CD14-positive monocyte (primary cell): ENCODE results near the gene RPS8. TPM values are rescaled to one million over a fixed set of nuclear protein-coding genes. Genes with fewer than 3 reads are reported as not detected.
"Not testable (repeated sequence)": the region's sequence is repeated elsewhere in the genome, so short reads cannot be mapped to it uniquely, and the experiment has no call there.

Experiments
- DNase-seq, 3 donors: peaks; one replicate each; pipeline ENCODE4 v3.0.0-alpha.2; 2011 to 2022
- H2AFZ ChIP-seq: 2 replicates; pipeline ENCODE4 v1.6.0; 2012; ENCODE audit warnings: mild to moderate bottlenecking, low read depth, low read length, inconsistent platforms; ENCODE audit not compliant: insufficient read depth, poor library complexity, severe bottlenecking
- H3K27ac ChIP-seq, 2 donors: 1 replicate in 1 of 2; 2 replicates in 1 of 2; pipeline ENCODE4 v1.5.1; 2012 to 2013; ENCODE audit warnings: low read length in 2 of 2, control low read depth in 1 of 2, inconsistent platforms in 1 of 2, low read depth in 1 of 2, mild to moderate bottlenecking in 1 of 2
- H3K27me3 ChIP-seq, 2 donors: one replicate each; pipeline versions ENCODE4 v1.6.0 to v1.6.1; 2011 to 2013; ENCODE audit warnings: low read length in 2 of 2; ENCODE audit not compliant: control insufficient read depth in 2 of 2, insufficient read depth in 2 of 2
- H3K36me3 ChIP-seq, 2 donors: replicated peaks in 1 of 2; 1 replicate in 1 of 2; 2 replicates in 1 of 2; pipeline versions ENCODE4 v1.5.1 to v1.6.1; 2012 to 2013; ENCODE audit warnings: low read length in 2 of 2, control low read depth in 1 of 2, inconsistent platforms in 1 of 2, mild to moderate bottlenecking in 1 of 2; ENCODE audit not compliant: insufficient read depth in 2 of 2, control insufficient read depth in 1 of 2
- H3K4me1 ChIP-seq, 2 donors: 1 replicate in 1 of 2; 2 replicates in 1 of 2; pipeline versions ENCODE4 v1.5.1 to v1.6.1; 2012 to 2013; ENCODE audit warnings: low read length in 2 of 2, control low read depth in 1 of 2, inconsistent platforms in 1 of 2, mild to moderate bottlenecking in 1 of 2, moderate library complexity in 1 of 2; ENCODE audit not compliant: insufficient read depth in 2 of 2, control insufficient read depth in 1 of 2
- H3K4me2 ChIP-seq: replicated peaks from 2 replicates; pipeline ENCODE3; 2012; ENCODE audit warnings: low read length, moderate library complexity, mild to moderate bottlenecking; ENCODE audit not compliant: poor library complexity, severe bottlenecking; ENCODE audit errors: extremely low read depth
- H3K4me3 ChIP-seq, 3 experiments: fragments of 200-600 bp in 1 of 3; sonication (generic) in 1 of 3; replicated peaks in 1 of 3; 1 replicate in 2 of 3; 2 replicates in 1 of 3; pipeline ENCODE4 v1.5.1; 2011 to 2013; ENCODE audit warnings: low read length in 3 of 3, mild to moderate bottlenecking in 3 of 3, control low read depth in 2 of 3, low read depth in 2 of 3, inconsistent platforms in 1 of 3, moderate library complexity in 1 of 3
- H3K79me2 ChIP-seq: 2 replicates; pipeline ENCODE4 v1.6.0; 2012; ENCODE audit warnings: mild to moderate bottlenecking, control low read depth, inconsistent platforms, low read length, moderate library complexity; ENCODE audit not compliant: insufficient read depth
- H3K9ac ChIP-seq: 2 replicates; pipeline ENCODE4 v1.6.0; 2017; ENCODE audit warnings: low read length, mild to moderate bottlenecking; ENCODE audit not compliant: insufficient read depth, poor library complexity, severe bottlenecking
- H3K9me3 ChIP-seq, 2 donors: replicated peaks in 1 of 2; 1 replicate in 1 of 2; 2 replicates in 1 of 2; pipeline versions ENCODE4 v1.5.1 to v1.6.1; 2012 to 2013; ENCODE audit warnings: low read length in 2 of 2, control low read depth in 1 of 2; ENCODE audit not compliant: control insufficient read depth in 1 of 2, insufficient read depth in 1 of 2
- H4K20me1 ChIP-seq: 2 replicates; pipeline ENCODE4 v1.6.0; 2012; ENCODE audit warnings: mild to moderate bottlenecking, low read length, control low read depth, moderate library complexity; ENCODE audit not compliant: insufficient read depth
- H3K27ac Mint-ChIP-seq, 7 donors: one replicate each; pipeline ENCODE4 v1.8.0; 2020; ENCODE audit warnings: mild to moderate bottlenecking in 7 of 7, mixed read lengths in 7 of 7, moderate library complexity in 6 of 7, inconsistent platforms in 2 of 7
- H3K27me3 Mint-ChIP-seq, 3 donors: one replicate each; pipeline ENCODE4 v1.8.0; 2021 to 2022; ENCODE audit warnings: low read depth in 3 of 3, mild to moderate bottlenecking in 3 of 3, mixed read lengths in 3 of 3, moderate library complexity in 3 of 3, inconsistent platforms in 1 of 3
- H3K36me3 Mint-ChIP-seq, 2 donors: one replicate each; pipeline ENCODE4 v1.8.0; 2020; ENCODE audit warnings: mixed read lengths in 2 of 2, inconsistent platforms in 1 of 2, mild to moderate bottlenecking in 1 of 2
- H3K4me1 Mint-ChIP-seq: one replicate; pipeline ENCODE4 v1.8.0; 2020; ENCODE audit warnings: mild to moderate bottlenecking, mixed read lengths
- H3K4me3 Mint-ChIP-seq, 2 donors: one replicate each; pipeline ENCODE4 v1.8.0; 2020; ENCODE audit warnings: mild to moderate bottlenecking in 2 of 2, mixed read lengths in 2 of 2, moderate library complexity in 1 of 2
- H3K9me3 Mint-ChIP-seq, 7 donors: one replicate each; pipeline ENCODE4 v1.8.0; 2020 to 2022; ENCODE audit warnings: mixed read lengths in 7 of 7, mild to moderate bottlenecking in 6 of 7, moderate library complexity in 6 of 7, inconsistent platforms in 2 of 7
- CTCF ChIP-seq: fragments of 200-600 bp; IDR thresholded peaks from one replicate; pipeline ENCODE4 v1.8.0; 2022; ENCODE audit warnings: antibody characterized with exemption, mild to moderate bottlenecking
- WGBS: methylation state at CpG from one replicate; pipeline ENCODE4 v1.1.5; 2013; ENCODE audit warnings: missing lambda C conversion rate; ENCODE audit not compliant: insufficient coverage; 5-methylcytosine and 5-hydroxymethylcytosine counted together
- intact Hi-C, 2 donors: fragments of 100-400 bp; cut with micrococcal nuclease; formaldehyde crosslinking; loops; one replicate each; pipeline versions ENCODE4 v1.15.0 to v1.15.1; 2023
- polyA plus RNA-seq, 3 donors: library from polyadenylated mRNA; depleted of rRNA in 1 of 3; unstranded in 2 of 3; stranded (reverse) in 1 of 3; fragments of 300-500 nt in 2 of 3; fragments of >200 nt in 1 of 3; fragmentation: Illumina TruSeq in 2 of 3; gene quantifications; 1 replicate in 2 of 3; 2 replicates in 1 of 3; pipeline ENCODE4 v1.2.3, GENCODE V29; 2012 to 2021

The RPS8 gene
- polyA plus RNA-seq, 3 donors = 413 to 1,619 (median 419) TPM

DNA sequence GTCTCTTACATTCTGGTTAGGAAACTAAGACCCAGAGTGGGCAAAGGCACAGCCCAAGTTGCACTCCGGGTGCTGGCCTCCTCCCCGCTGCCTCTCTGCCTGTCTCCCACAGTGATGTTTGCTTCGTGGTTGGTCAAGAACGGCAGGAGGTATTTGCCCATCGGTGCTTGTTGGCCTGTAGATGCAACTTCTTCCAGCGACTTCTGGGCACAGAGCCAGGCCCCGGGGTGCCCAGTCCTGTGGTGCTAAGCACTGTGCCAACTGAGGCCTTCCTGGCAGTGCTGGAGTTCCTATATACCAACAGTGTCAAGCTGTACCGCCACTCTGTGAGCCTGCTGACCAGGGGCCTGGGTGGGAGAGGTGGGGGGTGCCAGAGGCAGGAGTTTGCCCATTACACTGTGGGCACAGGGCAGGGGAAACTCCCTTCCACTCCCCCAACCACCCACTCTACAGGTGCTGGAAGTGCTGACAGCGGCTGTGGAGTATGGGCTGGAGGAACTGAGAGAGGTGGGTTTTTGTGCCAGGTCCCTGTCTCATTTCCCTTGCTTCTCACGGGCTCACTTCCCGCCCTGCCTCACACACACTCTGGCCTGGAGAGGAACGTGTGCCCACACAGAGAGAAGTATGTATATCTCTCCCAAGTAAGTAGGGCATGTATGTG, 34.9 kb downstream of the RPS8 start:
- H3K4me1 ChIP-seq = peaks cover 88 to 97% of the 10 kb centered on the region in 2 donors
- peak overlapping the region in 1 of 3 experiments; percentile 29 for H3K4me3 ChIP-seq
- Mint-ChIP-seq H3K27ac (peak overlapping the region; percentile 100), H3K36me3 (peaks cover 26 to 28% of the 10 kb centered on the region in 2 donors), H3K4me1 (peaks cover 84% of the 10 kb centered on the region), H3K4me3 (peak overlapping the region in 1 of 2 donors; percentile 57), H3K27me3 (peaks cover 0 to 3% (median 1%) of the 10 kb centered on the region in 3 donors), H3K9me3 (no peaks in the 10 kb centered on the region)
- no peak for TF ChIP-seq CTCF
- H3K4me2 ChIP-seq = peak overlapping the region; percentile 25
- peak overlapping the region; percentile 99 to 100 for H3K27ac ChIP-seq
- no peaks in the 10 kb centered on the region for H3K79me2 ChIP-seq
- WGBS = 0% methylated on average over 4 of the region's 12 CpGs
- H2AFZ ChIP-seq = no peak overlapping the region
- intact Hi-C loops = no loop called here
- DNase-seq = peak; percentile 67 to 87 (median 70)
- H3K9me3 ChIP-seq = no peaks in the 10 kb centered on the region
- no peaks in the 10 kb centered on the region for H4K20me1 ChIP-seq
- peaks cover 6 to 14% of the 10 kb centered on the region in 2 donors for H3K36me3 ChIP-seq
- H3K9ac ChIP-seq = peak overlapping the region; percentile 83
- no peaks in the 10 kb centered on the region for H3K27me3 ChIP-seq

GRCh38 chr1:44810762-44811105, 35.4 kb downstream of the RPS8 start:
- peaks cover 85% of the 10 kb centered on the region for H3K4me1 Mint-ChIP-seq
- Histone ChIP-seq H3K27ac (peak overlapping the region; percentile 99 to 100), H3K4me1 (peaks cover 88 to 93% of the 10 kb centered on the region in 2 donors), H3K4me3 (peak overlapping the region in 1 of 3 experiments; percentile 29), H3K9ac (peak overlapping the region; percentile 83), H3K4me2 (peak overlapping the region; percentile 25)
- H4K20me1 ChIP-seq, H3K9me3 Mint-ChIP-seq, H3K36me3 ChIP-seq, H3K27me3 ChIP-seq, H2AFZ ChIP-seq, H3K79me2 ChIP-seq, DNase-seq, H3K9me3 ChIP-seq, intact Hi-C loops, H3K27me3 Mint-ChIP-seq: not testable (repeated sequence)
- peaks cover 21 to 24% of the 10 kb centered on the region in 2 donors for H3K36me3 Mint-ChIP-seq
- peak overlapping the region in 1 of 2 donors; percentile 57 for H3K4me3 Mint-ChIP-seq
- peak overlapping the region; percentile 100 for H3K27ac Mint-ChIP-seq
- 60% methylated on average over 1 of the region's 4 CpGs for WGBS
